Calu3 (cell line): ENCODE data around the gene MASP2. TPM values are rescaled to one million over a fixed set of nuclear protein-coding genes. Genes with fewer than 3 reads are reported as not detected.
"Not testable (repeated sequence)": the region's sequence is repeated elsewhere in the genome, so short reads cannot be mapped to it uniquely, and the experiment has no call there.

Experiments used
- BruUV-seq: library from RNA; stranded (reverse); fragments of 400-500 nt; replicated peaks from 2 replicates; lab custom pipeline; 2021; lab: Mats Ljungman, UMichigan
- CTCF ChIA-PET: fragments of 300-600 bp; sonication (Branson Sonifier 250); formaldehyde crosslinking; loops from one replicate; lab custom pipeline; 2022; ENCODE audit warnings: antibody characterized with exemption; lab: Charles Lee
- DNase-seq: peaks from one replicate; pipeline ENCODE4 v3.0.0; 2022
- H3K27ac Mint-ChIP-seq: one replicate; pipeline ENCODE4 v1.8.0; 2022; ENCODE audit warnings: mixed read lengths; ENCODE audit not compliant: unreplicated experiment
- H3K27me3 Mint-ChIP-seq: one replicate; pipeline ENCODE4 v1.8.0; 2022; ENCODE audit warnings: mixed read lengths; ENCODE audit not compliant: unreplicated experiment
- H3K36me3 Mint-ChIP-seq: one replicate; pipeline ENCODE4 v1.8.0; 2022; ENCODE audit warnings: mild to moderate bottlenecking, moderate library complexity, mixed read lengths; ENCODE audit not compliant: insufficient read depth, unreplicated experiment
- H3K4me1 Mint-ChIP-seq: one replicate; pipeline ENCODE4 v1.8.0; 2022; ENCODE audit warnings: mild to moderate bottlenecking, low read depth, mixed read lengths; ENCODE audit not compliant: unreplicated experiment
- H3K4me3 Mint-ChIP-seq: one replicate; pipeline ENCODE4 v1.8.0; 2022; ENCODE audit warnings: mild to moderate bottlenecking, low read depth, moderate library complexity, mixed read lengths; ENCODE audit not compliant: unreplicated experiment
- H3K9me3 Mint-ChIP-seq: one replicate; pipeline ENCODE4 v1.8.0; 2022; ENCODE audit warnings: low read depth, mixed read lengths; ENCODE audit not compliant: unreplicated experiment
- CTCF ChIP-seq: fragments of 200-600 bp; IDR thresholded peaks from one replicate; pipeline ENCODE4 v1.8.0; 2022; ENCODE audit warnings: antibody characterized with exemption; ENCODE audit not compliant: unreplicated experiment
- intact Hi-C: fragments of 100-400 bp; cut with micrococcal nuclease; formaldehyde crosslinking; loops from one replicate; pipeline ENCODE4 v1.10.0; 2022; ENCODE audit not compliant: unreplicated experiment
- total RNA-seq: library from RNA; stranded (reverse); gene quantifications from 2 replicates; pipeline ENCODE4 v1.2.3, GENCODE V29; 2022

MASP2 gene
- total RNA-seq, 1 experiment from 2014 or later: not detected

GRCh38 chr1:11037740-11038182 is 9.3 kb downstream of the MASP2 start:
- no peaks in the 10 kb centered on the region for H3K4me1 Mint-ChIP-seq
- H3K36me3 Mint-ChIP-seq: no peaks in the 10 kb centered on the region
- TF ChIP-seq CTCF: peak; percentile 76
- H3K27ac Mint-ChIP-seq: no peak overlapping the region
- H3K27me3 Mint-ChIP-seq: no peaks in the 10 kb centered on the region
- BruUV-seq: no TSS peak
- H3K4me3 Mint-ChIP-seq: no peak overlapping the region
- CTCF ChIA-PET: interaction anchor here (0.5 to 1.6 kb wide), 9 partner anchors 20 to 608 kb away, joined by 3 to 9 read pairs (median 4); partner anchors contain the start of genes EXOSC10 and SRM
- intact Hi-C loops: loop anchor here (2.0 kb wide), 1 partner anchor 605 kb away; no protein-coding TSS in a partner anchor
- peak; percentile 76 for DNase-seq
- no peaks in the 10 kb centered on the region for H3K9me3 Mint-ChIP-seq

GRCh38 chr1:11037019-11037739 is 9.9 kb downstream of the MASP2 start:
- H3K27me3 Mint-ChIP-seq, H3K9me3 Mint-ChIP-seq, H3K4me1 Mint-ChIP-seq, H3K4me3 Mint-ChIP-seq, BruUV-seq, DNase-seq, H3K27ac Mint-ChIP-seq, H3K36me3 Mint-ChIP-seq: not testable (repeated sequence)
- intact Hi-C loops: loop anchor here (2.0 kb wide), 1 partner anchor 606 kb away; no protein-coding TSS in a partner anchor
- CTCF ChIA-PET: interaction anchor here (0.5 to 1.6 kb wide), 9 partner anchors 21 to 609 kb away, joined by 3 to 9 read pairs (median 4); partner anchors contain the start of genes EXOSC10 and SRM

GRCh38 chr1:11031624-11032262 is 15.3 kb downstream of the MASP2 start:
- no peak for DNase-seq
- no TSS peak for BruUV-seq
- no peak for TF ChIP-seq CTCF
- Mint-ChIP-seq H3K4me3 (no peak overlapping the region), H3K36me3 (peaks cover 12% of the 10 kb centered on the region), H3K27ac (no peak overlapping the region), H3K27me3 (no peaks in the 10 kb centered on the region), H3K4me1 (no peaks in the 10 kb centered on the region), H3K9me3 (no peaks in the 10 kb centered on the region)
- CTCF ChIA-PET: interaction anchor here (0.7 kb wide), 1 partner anchor 631 kb away, joined by 4 read pairs; no protein-coding TSS in a partner anchor
- intact Hi-C loops: no loop called here

- no peak overlapping the region for H3K4me3 Mint-ChIP-seq
- no peak for DNase-seq
- H3K4me1 Mint-ChIP-seq: no peaks in the 10 kb centered on the region
- intact Hi-C loops: no loop called here
- CTCF ChIA-PET: interaction anchor here (0.7 kb wide), 1 partner anchor 1080 kb away, joined by 3 read pairs; no protein-coding TSS in a partner anchor
- no peak overlapping the region for H3K27ac Mint-ChIP-seq
- H3K27me3 Mint-ChIP-seq: no peaks in the 10 kb centered on the region
- no peak for TF ChIP-seq CTCF
- BruUV-seq: no TSS peak
- H3K9me3 Mint-ChIP-seq: no peaks in the 10 kb centered on the region
- H3K36me3 Mint-ChIP-seq: peaks cover 12% of the 10 kb centered on the region
These were observed 16.2 kb downstream of the MASP2 start for GRCh38 chr1:11030865-11031264.
